ENCODE measurements around the gene LRFN3. TPM values are rescaled to one million over a fixed set of nuclear protein-coding genes. Genes with fewer than 3 reads are reported as not detected.

Gene LRFN3
- total RNA-seq, 1 donor from 2014 or later: 36.0 TPM

- Mint-ChIP-seq H3K9me3 (no peaks in the 10 kb centered on the region), H3K36me3 (ENCODE audit: low read depth) (peaks cover 6% of the 10 kb centered on the region), H3K27ac (ENCODE audit: unreplicated experiment) (no peak overlapping the region), H3K4me1 (peaks cover 34% of the 10 kb centered on the region), H3K27me3 (ENCODE audit: low read depth) (no peaks in the 10 kb centered on the region), H3K4me3 (peak overlapping the region; percentile 83)
- TF ChIP-seq CTCF (conservative IDR thresholded peaks at IDR 0.05): no peak
- no peak for DNase-seq (ENCODE audit: low read depth, low spot score)
Measured at GRCh38 chr19:35938282-35939224, 2.4 kb downstream of the LRFN3 start.

GRCh38 chr19:35939307-35940077 lies 3.3 kb downstream of the LRFN3 start:
- H3K27ac Mint-ChIP-seq (ENCODE audit: unreplicated experiment): no peak overlapping the region
- no peaks in the 10 kb centered on the region for H3K9me3 Mint-ChIP-seq
- peaks cover 9% of the 10 kb centered on the region for H3K36me3 Mint-ChIP-seq (ENCODE audit: low read depth)
- no peak overlapping the region for H3K4me3 Mint-ChIP-seq
- DNase-seq (ENCODE audit: low read depth, low spot score): no peak
- H3K27me3 Mint-ChIP-seq (ENCODE audit: low read depth): no peaks in the 10 kb centered on the region
- no peak for TF ChIP-seq CTCF (conservative IDR thresholded peaks at IDR 0.05)
- H3K4me1 Mint-ChIP-seq: peaks cover 34% of the 10 kb centered on the region

GRCh38 chr19:35940078-35940775 lies 4.1 kb downstream of the LRFN3 start:
- no peak overlapping the region for H3K4me3 Mint-ChIP-seq
- DNase-seq (ENCODE audit: low read depth, low spot score): no peak
- peaks cover 9% of the 10 kb centered on the region for H3K36me3 Mint-ChIP-seq (ENCODE audit: low read depth)
- no peaks in the 10 kb centered on the region for H3K27me3 Mint-ChIP-seq (ENCODE audit: low read depth)
- TF ChIP-seq CTCF (conservative IDR thresholded peaks at IDR 0.05): no peak
- peaks cover 34% of the 10 kb centered on the region for H3K4me1 Mint-ChIP-seq
- no peak overlapping the region for H3K27ac Mint-ChIP-seq (ENCODE audit: unreplicated experiment)
- no peaks in the 10 kb centered on the region for H3K9me3 Mint-ChIP-seq

GRCh38 chr19:35940839-35941238 lies 4.7 kb downstream of the LRFN3 start:
- DNase-seq (ENCODE audit: low read depth, low spot score): no peak
- Mint-ChIP-seq H3K36me3 (ENCODE audit: low read depth) (peaks cover 9% of the 10 kb centered on the region), H3K27ac (ENCODE audit: unreplicated experiment) (no peak overlapping the region), H3K4me3 (no peak overlapping the region), H3K4me1 (peaks cover 32% of the 10 kb centered on the region), H3K9me3 (no peaks in the 10 kb centered on the region), H3K27me3 (ENCODE audit: low read depth) (no peaks in the 10 kb centered on the region)
- no peak for TF ChIP-seq CTCF (conservative IDR thresholded peaks at IDR 0.05)

GRCh38 chr19:35942235-35942634 lies 6.1 kb downstream of the LRFN3 start:
- TF ChIP-seq CTCF (conservative IDR thresholded peaks at IDR 0.05): no peak
- no peak for DNase-seq (ENCODE audit: low read depth, low spot score)
- H3K27ac Mint-ChIP-seq (ENCODE audit: unreplicated experiment): no peak overlapping the region
- no peaks in the 10 kb centered on the region for H3K27me3 Mint-ChIP-seq (ENCODE audit: low read depth)
- H3K9me3 Mint-ChIP-seq: no peaks in the 10 kb centered on the region
- peaks cover 9% of the 10 kb centered on the region for H3K36me3 Mint-ChIP-seq (ENCODE audit: low read depth)
- H3K4me3 Mint-ChIP-seq: peak overlapping the region; percentile 12
- peaks cover 24% of the 10 kb centered on the region for H3K4me1 Mint-ChIP-seq

Data from neural crest cell (in vitro differentiated cells).